ENCODE measurements around the gene LRMDA. TPM values are rescaled to one million over a fixed set of nuclear protein-coding genes. Genes with fewer than 3 reads are reported as not detected.
"Not testable (repeated sequence)": the region's sequence is repeated elsewhere in the genome, so short reads cannot be mapped to it uniquely, and the experiment has no call there.

LRMDA gene
- total and polyA plus RNA-seq, 2 of the 4 experiments (the other 2 are of a cell fraction) = 0.07 TPM; not detected in 1

DNA sequence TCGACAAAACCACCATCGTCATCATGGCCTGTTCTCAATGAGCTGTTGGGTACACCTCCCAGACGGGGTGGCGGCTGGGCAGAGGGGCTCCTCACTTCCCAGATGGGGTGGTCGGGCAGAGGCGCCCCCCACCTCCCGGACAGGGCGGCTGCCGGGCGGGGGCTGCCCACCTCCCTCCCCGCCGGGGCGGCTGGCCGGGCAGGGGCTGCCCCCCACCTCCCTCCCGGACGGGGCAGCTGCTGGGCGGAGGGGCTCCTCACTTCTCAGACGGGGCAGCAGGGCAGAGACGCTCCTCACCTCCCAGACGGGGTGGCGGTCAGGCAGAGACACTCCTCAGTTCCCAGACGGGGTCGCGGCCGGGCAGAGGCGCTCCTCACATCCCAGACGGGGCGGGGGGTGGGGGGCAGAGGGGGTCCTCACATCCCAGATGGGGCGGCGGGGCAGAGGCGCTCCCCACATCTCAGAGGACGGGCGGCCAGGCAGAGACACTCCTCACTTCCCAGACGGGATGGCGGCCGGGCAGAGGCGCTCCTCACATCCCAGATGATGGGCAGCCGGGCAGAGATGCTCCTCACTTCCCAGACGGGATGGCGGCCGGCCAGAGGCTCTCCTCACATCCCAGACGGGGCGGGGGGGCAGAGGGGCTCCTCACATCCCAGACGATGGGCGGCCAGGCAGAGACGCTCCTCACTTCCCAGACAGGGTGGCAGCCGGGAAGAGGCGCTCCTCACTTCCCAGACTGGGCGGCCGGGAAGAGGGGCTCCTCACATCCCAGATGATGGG, 318.9 kb downstream of the LRMDA start:
- H4K20me1 ChIP-seq (ENCODE audit: insufficient read depth, low read length); H2AK5ac ChIP-seq (ENCODE audit: low read depth, low read length); H3K4me2 ChIP-seq (ENCODE audit: low read depth, low read length); H4K5ac ChIP-seq (ENCODE audit: low read depth, low read length); H2AFZ ChIP-seq (replicated peaks; ENCODE audit: low read length, poor library complexity); H2AK9ac ChIP-seq (replicated peaks; ENCODE audit: low read depth, low read length, poor library complexity); H3K9me3 ChIP-seq (ENCODE audit: control insufficient read depth, insufficient read depth, low read length); DNase-seq; dilution Hi-C loops (cut with HindIII; ENCODE audit: low sequenced_read_pairs, unreplicated experiment); H2BK20ac ChIP-seq (ENCODE audit: low read depth, low read length); CTCF ChIA-PET; H2BK5ac ChIP-seq (ENCODE audit: low read depth, low read length, poor library complexity, severe bottlenecking); ATAC-seq (ENCODE audit: low read depth); in situ Hi-C loops (cut with MboI; ENCODE audit: low sequenced_read_pairs); H3K27ac ChIP-seq (ENCODE audit: insufficient read depth, low read length); H3K14ac ChIP-seq (replicated peaks; ENCODE audit: low read depth, low read length); H4K91ac ChIP-seq (ENCODE audit: insufficient read depth, low read depth, low read length); H2BK15ac ChIP-seq (ENCODE audit: low read depth, low read length); H3K4me1 ChIP-seq (ENCODE audit: control insufficient read depth, insufficient read depth, low read length); H3K23ac ChIP-seq (ENCODE audit: low read depth, low read length); H3K36me3 ChIP-seq (ENCODE audit: control insufficient read depth, insufficient read depth, low read length); H3K56ac ChIP-seq (ENCODE audit: extremely low read depth, insufficient read depth, low read length); H3K79me1 ChIP-seq (ENCODE audit: low read depth in 1 of 2, low read length in 2 of 2); H4K8ac ChIP-seq (ENCODE audit: low read depth in 2 of 2, low read length in 2 of 2); H3K27me3 ChIP-seq (ENCODE audit: control insufficient read depth, insufficient read depth, low read length); H3K9ac ChIP-seq (ENCODE audit: low read depth, low read length); H3K18ac ChIP-seq (ENCODE audit: low read depth, low read length); H3K4ac ChIP-seq (ENCODE audit: low read depth, low read length); intact Hi-C loops (cut with micrococcal nuclease); H2BK120ac ChIP-seq (ENCODE audit: low read depth, low read length); POLR2A ChIA-PET (ENCODE audit: unreplicated experiment); H3K4me3 ChIP-seq (ENCODE audit: insufficient read depth, low read depth, low read length); BruUV-seq (replicated peaks); H3K9me1 ChIP-seq (ENCODE audit: insufficient read depth, low read length): not testable (repeated sequence)
- WGBS, 2 experiments (ENCODE audit: extremely low coverage in 2 of 2, insufficient read length in 1 of 2) = no CpG with 5 or more reads among the region's 50 CpGs

Data from IMR-90 (cell line).